Frontal cortex (tissue), 4 donors: ENCODE results near the gene TACR2. TPM values are rescaled to one million over a fixed set of nuclear protein-coding genes. Genes with fewer than 3 reads are reported as not detected.

Source experiments
- DNase-seq, 2 donors: peaks; one replicate each; pipeline ENCODE4 v3.0.0; 2012; ENCODE audit warnings: low spot score in 2 of 2
- FAIRE-seq: peaks from 2 replicates; lab custom pipeline; 2012; peaks lifted over from hg19 to GRCh38; lab: Jason Lieb, UNC
- total RNA-seq: library from RNA; depleted of rRNA; stranded (reverse); fragments of >200 nt; gene quantifications from one replicate; pipeline ENCODE4 v1.2.3, GENCODE V29; 2014
- donor health status: control.
- donor health status: control.
- donor health status: control.

TACR2 gene
- total RNA-seq, 1 donor from 2014 or later = 0.82 TPM

DNA sequence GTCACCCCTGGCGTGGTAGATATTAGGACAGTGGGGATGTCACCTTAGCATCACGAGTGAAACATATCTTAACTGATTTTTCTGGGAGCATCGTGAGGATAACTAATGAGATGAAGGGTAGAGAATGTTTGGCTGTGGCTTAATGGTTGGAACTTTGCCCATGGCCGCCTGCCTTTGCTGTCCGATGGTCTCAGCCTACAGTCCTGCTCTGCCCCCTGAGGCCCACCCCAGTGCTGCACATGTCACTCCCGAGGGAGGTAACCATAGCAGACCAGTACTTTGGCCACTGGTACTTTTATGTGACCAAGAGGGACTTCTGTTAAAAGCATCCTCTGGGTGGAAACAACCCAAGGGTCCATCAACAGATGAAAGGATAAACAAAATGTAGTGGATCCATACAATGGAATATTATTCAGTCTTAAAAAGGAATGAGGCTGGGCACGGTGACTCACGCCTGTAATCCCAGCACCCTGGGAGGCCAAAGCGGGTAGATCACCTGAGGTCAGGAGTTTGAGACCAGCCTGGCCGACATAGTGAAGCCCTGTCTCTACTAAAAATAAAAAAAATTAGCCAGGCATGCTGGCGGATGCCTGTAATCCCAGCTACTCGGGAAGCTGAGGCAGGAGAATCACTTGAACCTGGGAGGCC is 58.4 kb downstream of the TACR2 start:
- FAIRE-seq = no peak

DNA sequence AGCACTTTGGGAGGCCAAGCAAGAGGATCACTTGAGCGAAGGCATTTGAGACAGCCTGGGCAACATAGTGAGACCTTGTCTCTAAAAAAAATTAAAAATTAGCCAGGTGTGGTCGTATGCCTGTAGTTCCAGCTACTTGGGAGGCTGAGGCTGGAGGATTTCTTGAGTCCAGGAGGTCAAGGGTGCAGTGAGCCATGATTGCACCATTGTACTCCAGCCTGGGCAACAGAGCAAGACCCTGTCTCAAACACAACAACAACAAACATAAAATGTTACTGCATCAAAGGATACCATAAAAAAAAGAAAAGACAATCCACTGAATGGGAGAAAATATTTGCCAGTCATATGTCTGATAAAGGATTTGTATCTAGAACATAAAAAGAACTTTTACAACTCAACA is 60.5 kb downstream of the TACR2 start:
- FAIRE-seq (no peak), DNase-seq (no peak)

More for the DNA sequence above, 58.4 kb downstream of the TACR2 start:
- no peak for DNase-seq

DNA sequence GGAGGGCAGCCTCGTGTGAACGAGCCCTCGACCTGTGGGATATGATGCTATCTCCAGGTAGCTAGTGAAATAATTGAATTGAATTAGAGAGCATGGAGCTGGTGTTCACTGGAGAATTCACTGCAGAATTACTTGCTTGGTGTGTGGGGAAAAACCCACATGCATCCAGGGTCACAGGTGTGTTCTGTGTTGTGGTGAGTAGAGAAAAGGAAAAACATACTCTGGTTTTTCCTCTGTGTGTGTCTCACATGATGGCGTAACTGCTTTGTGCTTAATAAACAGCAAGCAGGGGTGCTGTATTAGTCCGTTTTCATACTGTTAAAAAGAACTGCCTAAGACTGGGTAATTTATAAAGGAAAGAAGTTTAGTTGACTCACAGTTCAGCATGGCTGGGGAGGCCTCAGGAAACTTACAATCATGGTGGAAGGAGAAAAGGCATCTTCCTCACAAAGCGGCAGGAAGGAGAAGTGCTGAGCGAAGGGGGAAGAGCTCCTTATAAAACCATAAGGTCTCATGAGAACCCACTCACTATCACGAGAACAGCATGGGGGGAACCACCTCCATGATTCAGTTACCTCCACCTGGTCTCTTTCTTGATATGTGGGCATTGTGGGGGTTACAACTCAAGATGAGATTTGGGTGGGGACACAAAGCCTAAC is 62.6 kb downstream of the TACR2 start:
- FAIRE-seq = no peak
- DNase-seq = no peak

Other genes with a start within 250 kb of the TACR2 start
- gene SUPV3L1, start 236.7 kb downstream of the TACR2 start, total RNA-seq = 40.4 TPM
- 0.41 TPM for gene HKDC1, start 196.6 kb downstream of the TACR2 start, total RNA-seq
- gene HK1, start 138.4 kb downstream of the TACR2 start, total RNA-seq = 114 TPM
- gene TSPAN15, start 34.5 kb upstream of the TACR2 start, total RNA-seq = 5.7 TPM
- gene NEUROG3, start 156.5 kb upstream of the TACR2 start, total RNA-seq = not detected
- gene FAM241B, start 213.3 kb upstream of the TACR2 start, total RNA-seq = 13.9 TPM